ENCODE results near the gene TTC7B. TPM values are rescaled to one million over a fixed set of nuclear protein-coding genes. Genes with fewer than 3 reads are reported as not detected.

The TTC7B gene
- total RNA-seq, 2 experiments from 2014 or later: 4.9 to 8.3 TPM

DNA sequence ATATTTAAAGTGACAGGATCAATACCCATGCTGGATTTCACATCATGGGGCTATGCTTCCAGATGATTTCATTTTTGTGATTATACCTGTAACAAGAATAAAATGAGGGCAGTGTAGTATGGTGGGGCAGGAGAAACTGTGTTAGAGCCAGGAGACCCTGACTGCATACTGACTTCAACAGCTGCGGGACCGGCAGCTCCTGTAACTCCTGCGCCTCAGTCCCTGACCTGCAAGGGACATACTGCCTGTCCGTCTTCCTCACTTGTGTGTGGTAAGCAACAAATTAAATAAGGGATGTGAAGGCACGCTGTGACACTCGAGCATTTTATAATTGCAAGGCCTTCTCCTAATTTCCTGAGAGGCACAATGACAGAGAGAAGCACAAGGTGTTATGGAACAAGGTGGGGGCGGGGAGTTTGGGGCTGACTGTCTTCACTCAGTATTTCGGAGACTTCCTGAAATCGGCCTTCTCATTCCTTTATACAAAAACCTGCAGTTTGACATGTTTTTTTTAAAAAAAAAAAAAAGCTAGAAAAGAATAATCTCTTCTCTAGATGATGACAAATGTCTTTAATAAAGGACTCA, 164.2 kb downstream of the TTC7B start:
- DNase-seq (no peak), ATAC-seq (no peak)
- Mint-ChIP-seq H3K9me3 (ENCODE audit: low read depth) (no peaks in the 10 kb centered on the region), H3K4me3 (no peak overlapping the region), H3K27ac (no peak overlapping the region), H3K36me3 (no peaks in the 10 kb centered on the region), H3K4me1 (no peaks in the 10 kb centered on the region), H3K27me3 (no peaks in the 10 kb centered on the region)
- CTCF ChIA-PET: no interaction called here

DNA sequence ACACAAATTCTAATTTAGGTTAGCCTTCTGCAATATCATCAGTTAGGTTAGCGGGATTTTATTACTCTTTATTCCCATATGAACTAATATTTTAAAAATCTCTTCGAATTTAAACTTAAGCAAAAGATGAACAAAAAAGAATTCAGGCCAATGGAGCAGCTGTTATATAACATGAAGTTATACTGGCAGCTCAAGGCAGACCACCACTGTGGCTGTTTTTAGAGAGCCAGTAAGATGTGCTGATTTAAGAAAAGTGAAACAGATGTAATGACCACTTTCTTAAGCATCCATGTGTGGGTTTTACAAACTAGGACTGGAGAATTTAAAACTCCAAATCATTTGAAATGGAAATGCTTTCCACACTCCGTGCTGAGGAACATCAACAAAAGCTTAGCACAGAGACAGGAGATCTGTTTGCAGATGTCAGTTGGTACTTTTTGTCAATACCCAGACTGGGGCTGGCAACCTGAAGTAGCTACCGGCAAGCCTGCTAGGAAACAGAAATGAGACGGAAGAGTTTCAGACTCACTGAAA, 164.9 kb downstream of the TTC7B start:
- Mint-ChIP-seq H3K4me1 (no peaks in the 10 kb centered on the region), H3K4me3 (no peak overlapping the region), H3K9me3 (ENCODE audit: low read depth) (no peaks in the 10 kb centered on the region), H3K27me3 (no peaks in the 10 kb centered on the region), H3K36me3 (no peaks in the 10 kb centered on the region), H3K27ac (no peak overlapping the region)
- ATAC-seq (no peak), DNase-seq (no peak)
- CTCF ChIA-PET: no interaction called here

DNA sequence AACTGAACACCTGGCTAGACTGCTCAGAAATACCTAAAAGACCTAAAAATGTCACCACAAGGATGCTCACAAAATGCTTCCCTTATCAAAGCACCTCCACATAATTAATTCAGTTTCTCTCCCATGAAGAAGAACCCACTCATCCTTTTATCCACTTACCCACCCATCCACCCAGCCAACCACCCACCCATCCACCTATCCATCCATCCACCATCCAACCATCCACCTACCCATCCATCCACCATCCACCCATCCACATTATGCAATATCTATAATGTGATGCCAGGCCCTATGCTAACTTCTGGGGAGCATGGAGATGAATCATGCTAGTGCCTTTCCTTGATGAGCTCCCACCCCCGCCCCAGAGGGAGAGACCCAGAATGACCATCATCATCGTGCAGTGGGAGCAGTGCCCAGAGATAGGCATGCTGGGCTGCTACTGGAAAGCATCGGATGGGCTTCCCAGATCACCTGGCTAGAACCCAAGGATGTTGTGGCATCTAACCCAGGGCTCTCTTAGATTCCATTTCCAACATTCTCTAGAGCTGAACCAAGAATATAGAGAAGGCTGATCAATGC, 166.6 kb downstream of the TTC7B start:
- CTCF ChIA-PET: no interaction called here
- no peak for ATAC-seq
- Mint-ChIP-seq H3K4me3 (no peak overlapping the region), H3K36me3 (no peaks in the 10 kb centered on the region), H3K9me3 (ENCODE audit: low read depth) (no peaks in the 10 kb centered on the region), H3K27me3 (no peaks in the 10 kb centered on the region), H3K4me1 (no peaks in the 10 kb centered on the region), H3K27ac (no peak overlapping the region)
- DNase-seq: no peak

DNA sequence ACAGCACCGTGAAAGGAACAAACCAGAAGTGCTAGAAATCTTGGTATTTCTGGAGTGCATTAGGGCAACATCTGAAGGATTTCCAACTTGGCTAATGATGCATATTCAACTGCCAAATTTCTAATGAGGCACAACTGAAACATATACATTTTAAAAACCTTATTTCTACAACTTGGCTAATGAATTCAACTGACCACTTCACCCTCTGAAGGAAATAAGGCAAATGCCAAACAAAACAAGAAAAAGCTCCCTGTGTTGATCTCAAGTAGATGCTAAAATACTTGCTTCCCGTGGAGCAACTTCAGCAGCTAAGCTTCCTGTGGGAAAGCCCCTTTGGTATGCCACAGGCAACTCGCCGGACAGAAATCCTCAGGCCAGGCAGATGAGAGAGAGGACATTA, 167.1 kb downstream of the TTC7B start:
- CTCF ChIA-PET: no interaction called here
- no peaks in the 10 kb centered on the region for H3K4me1 Mint-ChIP-seq
- no peaks in the 10 kb centered on the region for H3K36me3 Mint-ChIP-seq
- no peaks in the 10 kb centered on the region for H3K9me3 Mint-ChIP-seq (ENCODE audit: low read depth)
- H3K27ac Mint-ChIP-seq: no peak overlapping the region
- H3K27me3 Mint-ChIP-seq: no peaks in the 10 kb centered on the region
- ATAC-seq (no peak), DNase-seq (no peak)
- H3K4me3 Mint-ChIP-seq: no peak overlapping the region

DNA sequence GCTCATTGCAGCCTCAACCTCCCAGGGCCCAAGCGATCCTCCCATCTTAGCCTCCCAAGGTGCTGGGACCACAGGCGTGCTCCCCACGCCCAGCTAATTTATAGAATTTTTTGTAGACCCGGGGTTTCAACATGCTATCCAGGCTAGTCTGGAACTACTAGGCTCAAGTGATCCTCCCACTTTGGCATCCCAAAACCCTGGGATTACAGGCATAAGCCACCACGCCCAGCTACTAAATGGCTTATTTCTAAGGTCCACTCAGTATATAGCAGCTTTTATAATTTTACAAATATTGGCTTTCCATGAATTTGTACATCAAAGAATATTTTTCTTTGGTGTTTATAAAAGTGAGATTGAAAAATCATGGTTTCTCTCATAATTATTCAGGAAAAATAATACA, 167.8 kb downstream of the TTC7B start:
- Mint-ChIP-seq H3K4me3 (no peak overlapping the region), H3K9me3 (ENCODE audit: low read depth) (no peaks in the 10 kb centered on the region), H3K27me3 (no peaks in the 10 kb centered on the region), H3K4me1 (no peaks in the 10 kb centered on the region), H3K27ac (no peak overlapping the region), H3K36me3 (no peaks in the 10 kb centered on the region)
- ATAC-seq: no peak
- CTCF ChIA-PET: no interaction called here
- DNase-seq: no peak

DNA sequence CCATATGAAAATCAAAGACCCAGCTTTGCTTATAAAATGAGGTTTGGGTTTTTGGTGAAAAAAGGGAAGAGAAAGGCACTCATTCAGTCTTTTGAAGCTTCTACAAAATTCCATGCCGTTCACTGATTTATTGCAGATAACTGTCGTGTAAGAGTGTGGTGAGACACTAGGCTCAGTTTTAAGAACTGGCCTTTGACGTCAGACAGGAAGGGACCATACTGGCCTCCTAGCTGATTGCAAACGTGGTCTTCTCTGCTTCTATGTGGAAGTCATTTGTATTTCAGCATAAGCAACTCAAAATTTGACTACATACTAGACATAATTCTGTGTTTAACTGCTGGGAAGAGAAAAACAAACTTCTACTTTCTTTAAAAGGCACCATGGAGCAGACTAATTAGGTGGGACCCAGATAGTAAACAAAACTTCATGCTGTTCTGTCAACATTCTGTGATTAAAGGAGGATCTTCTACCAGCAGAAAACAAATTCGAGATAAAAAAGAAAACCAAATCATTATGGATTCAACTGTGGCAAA, 168.7 kb downstream of the TTC7B start:
- Mint-ChIP-seq H3K27ac (no peak overlapping the region), H3K9me3 (ENCODE audit: low read depth) (no peaks in the 10 kb centered on the region), H3K4me1 (no peaks in the 10 kb centered on the region), H3K4me3 (no peak overlapping the region), H3K27me3 (no peaks in the 10 kb centered on the region), H3K36me3 (no peaks in the 10 kb centered on the region)
- ATAC-seq (no peak), DNase-seq (no peak)
- CTCF ChIA-PET: interaction anchor here (0.9 to 1.0 kb wide), 2 partner anchors 10 to 49 kb away, joined by 3 read pairs; no protein-coding TSS in a partner anchor

DNA sequence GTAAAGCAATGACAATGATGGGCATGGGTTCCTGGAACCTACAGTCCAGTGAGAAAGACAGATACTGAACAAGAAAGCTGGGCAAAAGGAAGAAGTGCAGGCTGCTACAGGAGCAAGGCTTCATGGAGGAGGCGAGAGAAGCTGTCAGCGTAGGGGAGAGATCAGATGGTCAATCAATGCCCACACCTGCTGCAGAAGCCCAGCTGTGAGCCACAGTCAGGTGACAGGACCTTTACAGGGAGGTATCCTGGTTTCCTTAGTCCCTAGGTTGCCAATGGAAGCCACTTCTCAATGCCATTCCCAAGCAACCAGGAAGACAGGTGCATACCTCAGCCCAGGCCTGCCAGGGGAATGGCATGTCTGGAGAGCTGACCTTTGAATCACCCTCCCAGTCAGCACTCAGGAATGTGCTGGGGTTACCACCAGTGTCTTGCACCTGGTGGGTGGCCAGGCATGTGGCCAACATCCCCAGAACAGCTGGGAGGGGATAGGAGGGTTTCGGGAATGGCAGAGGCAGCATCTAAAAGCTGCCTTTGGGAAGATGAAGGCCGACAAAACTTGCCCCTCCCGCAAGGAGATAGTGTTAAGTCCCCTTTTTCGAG, 170.3 kb downstream of the TTC7B start:
- CTCF ChIA-PET: no interaction called here
- Mint-ChIP-seq H3K4me1 (no peaks in the 10 kb centered on the region), H3K36me3 (no peaks in the 10 kb centered on the region)

DNA sequence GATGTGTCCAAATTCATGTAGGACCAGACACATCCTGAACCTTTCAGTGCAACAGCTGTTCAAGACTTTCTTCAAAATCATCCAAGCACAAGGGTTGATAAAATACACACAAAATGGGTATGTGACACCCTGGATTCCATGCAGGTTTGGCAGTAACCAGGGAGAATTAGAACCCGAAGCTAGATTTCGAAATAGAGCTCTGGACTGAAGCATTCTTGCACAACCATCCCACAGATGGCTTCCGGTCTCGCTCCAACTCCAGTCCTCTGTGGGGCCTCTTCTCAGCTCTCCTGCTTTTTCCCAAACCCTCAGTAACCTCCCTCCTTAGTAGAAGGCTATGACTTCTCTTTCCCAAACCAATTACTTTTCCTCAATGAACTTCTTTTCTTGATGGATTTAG, 171.3 kb downstream of the TTC7B start:
- no peaks in the 10 kb centered on the region for H3K27me3 Mint-ChIP-seq
- no peaks in the 10 kb centered on the region for H3K4me1 Mint-ChIP-seq
- no peak overlapping the region for H3K27ac Mint-ChIP-seq
- no peak for ATAC-seq
- no peak overlapping the region for H3K4me3 Mint-ChIP-seq
- H3K9me3 Mint-ChIP-seq (ENCODE audit: low read depth): no peaks in the 10 kb centered on the region
- CTCF ChIA-PET: no interaction called here
- no peaks in the 10 kb centered on the region for H3K36me3 Mint-ChIP-seq
- DNase-seq: no peak

More for the DNA sequence above, 170.3 kb downstream of the TTC7B start:
- no peak overlapping the region for H3K4me3 Mint-ChIP-seq
- no peaks in the 10 kb centered on the region for H3K27me3 Mint-ChIP-seq
- no peak for ATAC-seq
- no peak for DNase-seq
- no peak overlapping the region for H3K27ac Mint-ChIP-seq
- no peaks in the 10 kb centered on the region for H3K9me3 Mint-ChIP-seq (ENCODE audit: low read depth)

DNA sequence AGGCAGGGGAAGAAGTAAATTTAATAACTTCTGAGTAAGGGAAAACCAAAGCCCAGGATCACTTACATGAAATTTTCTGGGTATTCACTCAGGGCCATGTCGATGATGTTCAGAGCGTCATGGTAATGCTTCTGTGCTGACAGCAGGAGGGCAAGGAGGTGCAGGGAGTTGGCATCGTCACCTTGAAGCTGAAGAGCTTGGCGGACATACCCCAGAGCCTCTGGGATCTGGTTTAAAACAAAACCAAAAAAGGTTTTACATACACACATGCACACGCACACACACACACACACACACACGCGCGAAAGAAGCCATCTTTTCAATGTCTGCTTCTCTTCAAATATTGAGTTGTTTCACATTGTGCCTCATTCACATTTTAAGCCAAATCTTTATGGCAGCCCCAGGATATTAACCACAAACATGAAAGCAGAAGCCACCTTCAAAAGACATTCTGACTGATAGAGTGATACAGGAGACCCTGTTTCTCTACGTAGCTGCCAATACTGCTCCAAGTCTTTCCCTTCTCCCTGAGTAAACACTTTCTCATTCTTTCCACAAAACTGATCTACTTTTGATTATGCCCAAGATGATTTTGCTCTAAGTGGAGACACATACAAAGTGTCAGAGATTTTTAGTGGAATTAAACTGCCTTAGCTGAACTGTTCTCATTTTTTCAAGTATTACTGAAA, 172.1 kb downstream of the TTC7B start:
- no peaks in the 10 kb centered on the region for H3K27me3 Mint-ChIP-seq
- no peaks in the 10 kb centered on the region for H3K36me3 Mint-ChIP-seq
- H3K27ac Mint-ChIP-seq: no peak overlapping the region
- H3K4me3 Mint-ChIP-seq: no peak overlapping the region
- no peak for ATAC-seq
- CTCF ChIA-PET: no interaction called here
- no peaks in the 10 kb centered on the region for H3K9me3 Mint-ChIP-seq (ENCODE audit: low read depth)
- no peak for DNase-seq
- H3K4me1 Mint-ChIP-seq: no peaks in the 10 kb centered on the region

DNA sequence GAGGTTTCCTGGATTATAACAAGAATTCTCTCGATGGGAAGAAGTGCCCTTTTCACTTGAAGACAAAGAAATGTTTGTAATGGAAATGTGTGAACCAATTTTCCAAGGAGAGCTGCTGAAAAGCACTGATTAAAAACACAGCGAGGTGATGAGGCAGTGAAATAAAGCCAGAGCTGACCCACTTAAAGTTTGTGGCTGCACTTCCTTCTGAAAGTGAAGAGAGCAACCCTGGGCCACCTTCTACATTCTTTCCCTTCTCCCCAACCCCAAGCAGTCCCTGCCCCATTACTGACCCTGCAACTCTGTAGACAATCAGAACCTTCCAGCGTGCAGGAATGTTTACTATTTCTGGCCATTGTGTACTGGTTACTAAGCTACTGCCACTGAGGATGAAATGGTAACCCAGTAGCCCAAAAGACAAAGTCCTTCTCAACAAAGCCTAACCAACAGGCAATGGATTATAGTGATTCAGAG, 173.9 kb downstream of the TTC7B start:
- DNase-seq (no peak), ATAC-seq (no peak)
- no peaks in the 10 kb centered on the region for H3K27me3 Mint-ChIP-seq
- H3K36me3 Mint-ChIP-seq: no peaks in the 10 kb centered on the region
- CTCF ChIA-PET: interaction anchor here (1.2 to 1.8 kb wide), 2 partner anchors 11 to 56 kb away, joined by 3 to 4 read pairs; no protein-coding TSS in a partner anchor
- no peak overlapping the region for H3K4me3 Mint-ChIP-seq
- H3K27ac Mint-ChIP-seq: no peak overlapping the region
- H3K9me3 Mint-ChIP-seq (ENCODE audit: low read depth): no peaks in the 10 kb centered on the region
- H3K4me1 Mint-ChIP-seq: no peaks in the 10 kb centered on the region

DNA sequence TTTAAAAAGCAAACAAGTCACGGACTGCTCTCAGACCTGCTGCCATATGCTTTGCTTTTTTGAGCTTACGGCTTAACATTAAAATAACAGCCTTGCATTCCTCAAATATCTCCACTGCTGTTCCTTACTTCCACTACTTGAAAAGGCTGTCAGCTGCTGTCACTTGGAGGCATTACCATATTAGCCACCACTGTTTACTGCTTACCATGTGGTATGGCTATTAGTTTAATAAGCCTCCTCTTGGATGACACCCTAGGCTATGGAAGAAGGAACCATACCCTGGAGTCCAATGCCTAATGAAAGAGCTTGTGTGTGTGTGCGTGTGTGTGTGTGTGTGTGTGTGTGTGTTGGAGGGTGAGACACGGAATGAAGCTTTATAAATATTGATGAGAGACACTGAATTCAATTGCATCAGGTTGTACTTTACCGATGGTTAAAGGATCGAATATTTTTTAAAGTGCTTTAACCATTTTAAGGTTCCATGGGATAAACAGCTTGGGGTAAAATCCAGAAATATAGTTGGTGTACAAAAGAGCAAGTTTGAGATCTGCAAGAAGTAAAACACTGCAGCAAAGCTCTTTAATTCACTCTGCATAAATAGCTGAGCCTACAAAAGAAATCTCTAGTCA, 174.5 kb downstream of the TTC7B start:
- no peaks in the 10 kb centered on the region for H3K36me3 Mint-ChIP-seq
- DNase-seq: no peak
- H3K4me1 Mint-ChIP-seq: no peaks in the 10 kb centered on the region
- ATAC-seq: no peak
- no peaks in the 10 kb centered on the region for H3K9me3 Mint-ChIP-seq (ENCODE audit: low read depth)
- CTCF ChIA-PET: interaction anchor here (1.2 to 1.8 kb wide), 2 partner anchors 10 to 57 kb away, joined by 3 to 4 read pairs; no protein-coding TSS in a partner anchor
- H3K27me3 Mint-ChIP-seq: no peaks in the 10 kb centered on the region
- H3K27ac Mint-ChIP-seq: no peak overlapping the region
- no peak overlapping the region for H3K4me3 Mint-ChIP-seq

DNA sequence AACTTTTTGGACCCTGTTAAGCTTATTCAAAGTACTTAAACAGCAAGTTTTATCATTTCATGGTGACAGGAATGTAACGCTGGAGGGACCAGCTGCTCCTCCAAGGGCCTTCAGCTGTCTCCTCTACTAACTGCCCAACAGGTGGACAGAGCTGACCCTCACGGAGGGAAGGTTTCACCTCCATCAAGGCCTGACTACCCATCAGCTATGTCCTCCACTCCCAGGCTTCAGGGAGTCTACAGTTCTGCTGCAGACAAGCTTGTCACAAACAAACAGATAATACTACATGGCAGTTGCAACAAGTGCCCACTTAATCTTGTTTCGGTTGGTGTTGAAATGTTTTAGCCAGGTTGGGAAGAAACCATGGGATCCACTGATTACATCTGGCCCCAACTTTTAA, 175.1 kb downstream of the TTC7B start:
- Mint-ChIP-seq H3K27ac (no peak overlapping the region), H3K27me3 (no peaks in the 10 kb centered on the region), H3K4me1 (no peaks in the 10 kb centered on the region), H3K9me3 (ENCODE audit: low read depth) (no peaks in the 10 kb centered on the region), H3K36me3 (no peaks in the 10 kb centered on the region), H3K4me3 (no peak overlapping the region)
- ATAC-seq (no peak), DNase-seq (no peak)
- CTCF ChIA-PET: interaction anchor here (1.2 kb wide), 1 partner anchor 10 kb away, joined by 3 read pairs; no protein-coding TSS in a partner anchor

DNA sequence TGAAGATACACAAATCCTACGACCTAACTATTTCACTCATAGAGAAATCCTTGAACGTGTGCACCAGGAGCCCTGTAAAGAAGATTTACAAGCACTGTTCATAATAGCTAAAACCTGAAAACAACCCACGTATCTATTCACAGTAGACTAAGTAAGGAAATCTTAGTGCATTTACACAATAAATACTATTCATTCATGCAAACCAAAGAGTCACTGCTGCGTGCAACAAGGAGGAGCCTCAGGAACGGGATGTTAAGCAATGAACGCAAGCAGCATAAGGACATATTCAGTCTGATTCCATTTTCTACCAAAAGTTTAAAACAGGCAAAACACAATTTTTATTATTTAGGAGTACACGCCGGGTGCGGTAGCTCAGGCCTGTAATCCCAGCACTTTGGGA, 176.6 kb downstream of the TTC7B start:
- no peak overlapping the region for H3K4me3 Mint-ChIP-seq

More for the DNA sequence above, 176.6 kb downstream of the TTC7B start:
- Mint-ChIP-seq H3K36me3 (no peaks in the 10 kb centered on the region), H3K4me1 (no peaks in the 10 kb centered on the region), H3K9me3 (ENCODE audit: low read depth) (no peaks in the 10 kb centered on the region), H3K27ac (no peak overlapping the region), H3K27me3 (no peaks in the 10 kb centered on the region)
- CTCF ChIA-PET: no interaction called here
- DNase-seq (no peak), ATAC-seq (no peak)

Measured in activated CD8-positive, alpha-beta memory T cell treated with anti-CD3 and anti-CD28 coated beads, Interleukin-2, amount 10 ng/mL, durations not matched to agents 7 days and 5 days (primary cell).